ENCODE results near the gene TMEM259.

DNA sequence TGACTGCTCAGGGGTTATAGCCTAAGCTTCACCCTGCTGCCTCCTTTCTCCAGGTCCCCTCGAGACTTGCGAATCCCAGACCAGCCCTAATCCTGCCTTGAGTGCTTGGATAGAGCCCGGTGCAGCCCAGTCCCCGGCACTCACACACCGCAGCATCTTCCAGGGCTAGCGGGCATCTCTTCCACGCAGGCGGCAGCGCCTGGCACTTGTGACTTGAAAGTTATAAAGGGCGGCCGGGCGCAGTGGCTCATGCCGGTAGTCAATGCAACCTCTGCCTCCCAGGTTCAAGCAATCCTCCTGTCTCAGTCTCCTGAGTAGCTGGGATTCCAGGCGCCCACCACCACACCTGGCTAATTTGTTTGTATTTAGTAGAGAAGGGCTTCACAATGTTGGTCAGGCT, 34.8 kb downstream of the TMEM259 start:
- TF ChIP-seq, protein P1, sequence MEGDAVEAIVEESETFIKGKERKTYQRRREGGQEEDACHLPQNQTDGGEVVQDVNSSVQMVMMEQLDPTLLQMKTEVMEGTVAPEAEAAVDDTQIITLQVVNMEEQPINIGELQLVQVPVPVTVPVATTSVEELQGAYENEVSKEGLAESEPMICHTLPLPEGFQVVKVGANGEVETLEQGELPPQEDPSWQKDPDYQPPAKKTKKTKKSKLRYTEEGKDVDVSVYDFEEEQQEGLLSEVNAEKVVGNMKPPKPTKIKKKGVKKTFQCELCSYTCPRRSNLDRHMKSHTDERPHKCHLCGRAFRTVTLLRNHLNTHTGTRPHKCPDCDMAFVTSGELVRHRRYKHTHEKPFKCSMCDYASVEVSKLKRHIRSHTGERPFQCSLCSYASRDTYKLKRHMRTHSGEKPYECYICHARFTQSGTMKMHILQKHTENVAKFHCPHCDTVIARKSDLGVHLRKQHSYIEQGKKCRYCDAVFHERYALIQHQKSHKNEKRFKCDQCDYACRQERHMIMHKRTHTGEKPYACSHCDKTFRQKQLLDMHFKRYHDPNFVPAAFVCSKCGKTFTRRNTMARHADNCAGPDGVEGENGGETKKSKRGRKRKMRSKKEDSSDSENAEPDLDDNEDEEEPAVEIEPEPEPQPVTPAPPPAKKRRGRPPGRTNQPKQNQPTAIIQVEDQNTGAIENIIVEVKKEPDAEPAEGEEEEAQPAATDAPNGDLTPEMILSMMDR (IDR thresholded peaks at IDR 0.05), result no peak
- TF ChIP-seq EZH2phosphoT487 (IDR thresholded peaks at IDR 0.05) (no peak), EZH2 (IDR thresholded peaks at IDR 0.05) (no peak)

All from neural progenitor cell (in vitro differentiated cells).